Measurements from ENCODE around the gene PLA1A.
"Not testable (repeated sequence)": the region's sequence is repeated elsewhere in the genome, so short reads cannot be mapped to it uniquely, and the experiment has no call there.

The PLA1A gene

DNA sequence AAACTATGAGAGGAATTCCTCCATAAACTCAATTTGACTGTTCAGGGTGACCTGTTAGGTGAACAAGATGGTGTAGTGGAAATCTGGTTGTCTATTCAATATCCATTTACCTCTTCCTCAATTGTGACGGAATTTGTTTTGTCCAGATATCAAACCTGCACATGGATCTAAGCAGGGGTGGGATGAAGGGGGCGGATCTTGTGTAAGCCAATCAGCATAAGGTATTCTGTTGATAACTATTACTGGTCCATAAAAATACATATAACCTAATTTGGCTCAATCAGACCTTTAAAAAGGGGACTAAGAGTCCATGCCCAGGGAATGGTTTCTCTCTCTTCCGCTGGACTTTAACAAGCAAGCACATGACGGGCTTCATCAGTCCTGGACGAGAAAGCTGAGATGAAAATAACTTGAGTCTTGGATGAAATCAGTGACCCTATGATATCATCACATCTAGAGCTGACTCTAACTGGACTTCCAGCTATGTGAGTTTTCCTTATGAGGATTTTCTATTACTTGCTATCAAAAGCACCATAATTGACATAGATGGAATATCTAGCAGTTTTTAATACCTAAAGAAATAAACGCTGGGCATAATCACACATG lies 68.4 kb downstream of the PLA1A start:
- no peak for DNase-seq

DNA sequence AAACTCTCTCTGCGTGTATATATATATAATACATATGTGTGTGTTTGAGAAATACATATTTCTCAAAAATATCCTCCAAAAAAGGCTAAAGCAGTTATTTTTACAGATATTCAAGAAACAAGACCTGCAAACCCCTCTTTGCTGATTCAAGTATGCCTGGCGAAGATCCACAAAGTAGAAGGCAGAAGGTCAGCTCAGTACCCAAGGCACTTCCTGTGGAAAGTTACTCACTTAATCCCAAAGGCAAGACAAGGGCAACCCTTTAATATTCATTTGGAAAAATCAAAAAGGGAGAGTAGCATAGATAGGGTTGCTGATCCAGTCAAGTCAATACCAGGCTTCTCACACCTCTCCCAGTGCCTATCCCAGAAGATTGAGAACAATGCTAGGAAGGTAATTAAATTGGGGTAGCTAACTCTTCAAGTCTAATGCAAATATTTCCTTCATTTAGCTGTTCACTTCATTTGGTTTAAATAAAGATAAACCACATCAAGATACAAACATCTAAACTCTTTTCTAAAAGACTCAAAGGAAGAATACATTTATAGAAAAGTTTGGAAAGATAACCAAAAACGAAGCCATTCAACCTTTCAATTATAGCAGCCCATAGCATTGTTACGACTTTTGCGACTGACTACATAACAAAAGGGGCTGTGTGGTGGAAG lies 72.4 kb downstream of the PLA1A start:
- no peak for DNase-seq

- no peak for DNase-seq
These were observed 75.1 kb downstream of the PLA1A start for GRCh38 chr3:119672776-119673175.

DNA sequence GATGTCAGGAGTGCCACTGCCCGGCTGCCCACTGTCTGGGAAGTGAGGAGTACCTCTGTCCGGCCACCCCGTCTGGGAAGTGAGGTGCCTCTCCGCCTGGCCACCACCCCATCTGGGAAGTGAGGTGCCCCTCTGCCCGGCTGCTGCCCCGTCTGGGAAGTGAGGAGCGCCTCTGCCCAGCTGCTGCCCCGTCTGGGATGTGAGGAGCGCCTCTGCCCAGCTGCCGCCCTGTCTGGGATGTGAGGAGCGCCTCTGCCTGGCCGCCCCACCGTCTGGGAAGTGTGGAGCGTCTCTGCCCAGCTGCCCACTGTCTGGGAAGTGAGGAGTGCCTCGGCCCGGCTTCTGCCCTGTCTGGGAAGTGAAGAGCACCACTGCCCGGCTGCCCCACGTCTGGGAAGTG lies 76.2 kb downstream of the PLA1A start:
- DNase-seq = no peak

GRCh38 chr3:119675188-119675874 lies 77.6 kb downstream of the PLA1A start:
- no peak for DNase-seq

DNA sequence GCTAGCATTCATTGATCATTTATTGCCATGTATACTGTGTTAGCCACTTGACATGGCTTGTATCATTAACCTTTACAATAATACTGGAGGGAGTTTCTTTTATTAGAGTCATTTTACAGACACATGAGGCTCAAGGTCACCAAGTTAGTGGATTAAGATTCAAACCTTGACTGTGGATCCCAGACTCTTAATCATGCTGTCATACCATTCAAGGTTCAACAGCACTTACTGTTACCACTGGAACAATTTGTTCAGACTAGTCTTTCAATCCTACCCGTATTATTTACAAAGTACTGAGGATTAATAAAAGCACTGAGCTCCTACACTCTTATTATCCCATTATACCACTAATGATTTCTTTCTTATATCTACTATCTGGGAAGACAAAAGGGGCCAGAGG lies 78.3 kb downstream of the PLA1A start:
- no peak for DNase-seq

- DNase-seq = peak; percentile 92 to 94
These were observed 79.3 kb downstream of the PLA1A start, which contains the start of gene COX17 for GRCh38 chr3:119676771-119677640. COX17 (minus strand) TSS chr3:119677406; CDS start chr3:119677310, 96 bp downstream.

DNA sequence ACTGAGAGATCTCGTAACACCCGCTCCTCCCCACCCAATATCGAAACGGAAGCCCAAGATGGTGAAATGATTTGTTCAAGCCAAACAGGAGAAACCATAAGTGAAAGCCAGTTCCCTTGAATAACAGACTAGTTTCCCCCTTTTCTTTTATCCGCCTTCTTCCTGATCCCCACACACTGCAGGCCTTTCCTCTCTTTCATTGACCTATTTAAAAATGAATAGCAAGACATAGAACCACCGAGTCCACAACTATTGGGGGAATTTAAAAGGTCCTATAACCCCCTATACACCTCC lies 79.9 kb downstream of the PLA1A start:
- DNase-seq = no peak

DNA sequence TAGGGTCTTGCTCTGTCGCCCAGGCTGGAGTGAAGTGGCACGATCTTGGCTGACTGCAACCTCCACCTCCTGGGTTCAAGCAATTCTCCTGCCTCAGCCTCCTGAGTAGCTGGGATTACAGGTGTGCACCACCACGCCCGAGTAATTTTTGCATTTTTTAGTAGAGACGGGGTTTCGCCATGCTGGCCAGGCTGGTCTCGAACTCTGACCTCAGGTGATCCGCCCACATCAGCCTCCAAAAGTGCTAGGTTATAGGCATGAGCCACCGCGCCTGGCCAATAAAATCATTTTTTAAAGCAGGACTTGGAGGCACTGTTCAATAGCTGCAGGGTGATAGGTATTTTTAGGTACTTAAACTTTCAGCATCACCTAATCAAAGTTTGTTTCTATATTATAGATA lies 80.5 kb downstream of the PLA1A start:
- not testable (repeated sequence) for DNase-seq

All from stimulated activated CD4-positive, alpha-beta T cell treated with anti-CD3 and anti-CD28 coated beads, Interleukin-2, amount 100 ng/mL, for 24 hours (primary cell).